ENCODE measurements around the gene APBB3.

- no peak for TF ChIP-seq SCRT1 (tag by site-specific recombination; IDR thresholded peaks at IDR 0.05; ENCODE audit: borderline replicate concordance)
- no peak for TF ChIP-seq CTCF (tag by site-specific recombination; IDR thresholded peaks at IDR 0.05)
- TF ChIP-seq ZBTB8A (tag by site-specific recombination; IDR thresholded peaks at IDR 0.05): no peak
These were observed 35.7 kb upstream of the APBB3 start for GRCh38 chr5:140600096-140600495.
